K562 (cell line): ENCODE data around the gene KAT7. TPM values are rescaled to one million over a fixed set of nuclear protein-coding genes. Genes with fewer than 3 reads are reported as not detected.

ENCODE experiments used
- BRF2 ChIP-seq: IDR thresholded peaks from 3 replicates; pipeline ENCODE4 v1.6.1; 2011; ENCODE audit warnings: borderline replicate concordance, mild to moderate bottlenecking; ENCODE audit not compliant: insufficient read length, insufficient read depth
- CHD7 ChIP-seq: fragments of 200-600 bp; sonication (generic); IDR thresholded peaks from one replicate; pipeline ENCODE4 v1.6.1; 2012; ENCODE audit warnings: mild to moderate bottlenecking, low read depth, low read length, inconsistent platforms
- HOXB6 ChIP-seq: fragments of 250-450 bp; sonication (Bioruptor Pico); IDR thresholded peaks from 2 replicates; pipeline ENCODE4 v1.5.1; 2022; ENCODE audit warnings: mild to moderate bottlenecking, borderline replicate concordance
- NCOA2 ChIP-seq, 2 experiments: fragments of 450-650 bp; IDR thresholded peaks; 2 replicates each; pipeline ENCODE4 v1.6.1; 2018; ENCODE audit warnings: mild to moderate bottlenecking in 2 of 2, moderate library complexity in 1 of 2; ENCODE audit not compliant: partially characterized antibody in 2 of 2
- RREB1 ChIP-seq: fragments of 250-450 bp; sonication (Bioruptor Pico); IDR thresholded peaks from 2 replicates; pipeline ENCODE4 v1.4.0; 2020
- YY1 ChIP-seq, 3 experiments: IDR thresholded peaks; 2 replicates each; pipeline ENCODE4 v1.6.1; 2011; ENCODE audit warnings: low read length in 2 of 3, mild to moderate bottlenecking in 2 of 3, moderate library complexity in 2 of 3, borderline replicate concordance in 1 of 3, control low read depth in 1 of 3, low read depth in 1 of 3; ENCODE audit not compliant: insufficient read depth in 3 of 3, insufficient replicate concordance in 2 of 3, control insufficient read depth in 1 of 3, insufficient read length in 1 of 3; ENCODE audit errors: extremely low read depth in 1 of 3
- ZC3H11A ChIP-seq: IDR thresholded peaks from 2 replicates; pipeline ENCODE4 v1.6.1; 2012; ENCODE audit warnings: low read depth, low read length, improper control_type of control experiment
- ZNF444 ChIP-seq: fragments of 250-450 bp; sonication (Bioruptor Pico); IDR thresholded peaks from 2 replicates; pipeline ENCODE4 v1.4.0; 2020; ENCODE audit warnings: mild to moderate bottlenecking, moderate library complexity
- polyA plus RNA-seq, 8 experiments: library from polyadenylated mRNA; depleted of rRNA in 4 of 8; stranded (reverse) in 5 of 8; unstranded in 3 of 8; fragments of >200 nt; fragmentation: Nextera tagmentation in 2 of 8; fragmentation: Illumina TruSeq in 1 of 8; extraction: Ambion mirVana in 2 of 8; extraction: Trizol in 1 of 8; gene quantifications; 2 replicates each; pipeline versions ENCODE4 v1.2.1 to v1.2.3, GENCODE V29; 2011 to 2014; ENCODE audit warnings: inconsistent platforms in 1 of 8, missing spikeins in 1 of 8
- total RNA-seq, 7 experiments: library from RNA; depleted of rRNA in 6 of 7; stranded (reverse); fragments of >200 nt in 6 of 7; fragmentation: Illumina TruSeq in 2 of 7; extraction: Trizol in 2 of 7; gene quantifications; 2 replicates each; pipeline versions ENCODE4 v1.2.1 to v1.2.3, GENCODE V29; 2011 to 2021; ENCODE audit warnings: low replicate concordance in 1 of 7

Gene KAT7
- total and polyA plus RNA-seq, 9 of the 15 experiments (the other 6 are each of a cell fraction or from before 2014, with no cell fraction given), result 10.8 to 57.3 (median 34.8) TPM

- TF ChIP-seq CHD7, result no peak
- no peak for TF ChIP-seq ZNF444 (CRISPR knock-in tag)
- no peak for TF ChIP-seq ZC3H11A
- TF ChIP-seq NCOA2 (IDR thresholded peaks at IDR 0.05; ENCODE audit: partially characterized antibody in 2 of 2), result no peak
- no peak for TF ChIP-seq RREB1 (CRISPR knock-in tag)
- no peak for TF ChIP-seq YY1 (IDR thresholded peaks at IDR 0.05; ENCODE audit: borderline replicate concordance in 1 of 3, control insufficient read depth in 1 of 3, extremely low read depth in 1 of 3, insufficient read depth in 3 of 3, insufficient read length in 1 of 3, insufficient replicate concordance in 2 of 3, low read depth in 1 of 3, low read length in 2 of 3)
- TF ChIP-seq HOXB6 (CRISPR knock-in tag), result no peak
- TF ChIP-seq BRF2, result no peak
Observed at GRCh38 chr17:49819651-49820050, 31.2 kb downstream of the KAT7 start (continued).
